ENCODE measurements around the gene LCN15. TPM values are rescaled to one million over a fixed set of nuclear protein-coding genes. Genes with fewer than 3 reads are reported as not detected.

LCN15 gene
- total and polyA plus RNA-seq, 2 of the 13 experiments (the other 11 are each of a cell fraction or from before 2014, with no cell fraction given) = 1.3 to 53.7 TPM

DNA sequence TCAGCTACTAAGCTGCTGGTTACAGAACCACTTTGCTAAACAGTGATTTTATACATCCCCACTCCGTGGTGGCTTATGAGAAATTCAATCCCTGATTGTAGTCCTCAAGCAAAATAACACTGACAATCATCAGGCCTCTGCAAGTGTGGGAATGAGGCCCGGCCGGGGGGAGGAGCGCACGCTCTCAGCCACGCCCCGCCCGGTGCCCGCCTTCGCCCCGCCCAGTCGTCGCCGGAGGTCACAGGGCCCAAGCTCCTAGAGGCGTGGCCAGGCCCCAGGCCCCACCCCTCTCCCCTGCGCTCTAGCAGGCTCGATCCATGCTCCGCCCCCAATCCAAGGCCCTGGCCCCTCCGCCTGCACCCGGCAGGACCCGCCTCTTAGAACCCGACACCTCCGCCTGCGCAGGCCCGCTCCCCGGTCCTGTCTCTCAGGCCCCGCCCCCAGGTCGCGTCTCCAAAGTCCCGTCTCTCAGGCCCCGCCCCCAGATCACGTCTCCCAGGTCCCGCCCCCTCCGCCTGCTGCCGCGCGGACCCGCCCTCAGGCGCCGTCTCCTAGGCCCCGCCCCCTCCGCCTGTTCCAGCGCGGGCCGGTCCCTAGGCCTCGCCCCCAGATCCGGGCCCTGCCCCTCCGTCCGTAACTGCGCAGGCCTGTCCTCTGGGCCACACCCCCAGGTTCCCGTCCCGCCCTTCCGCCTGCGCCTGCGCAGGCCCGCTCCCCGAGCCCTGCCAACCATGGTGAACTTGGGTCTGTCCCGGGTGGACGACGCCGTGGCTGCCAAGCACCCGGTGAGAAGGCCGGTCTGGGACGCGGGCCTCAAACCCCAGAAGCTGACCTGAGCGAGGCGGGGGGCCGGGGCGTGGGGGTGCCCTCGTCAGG lies 26.6 kb upstream of the LCN15 start, which contains the start of gene TMEM141 (continued):
- TF ChIP-seq STAT5B (CRISPR knock-in tag; IDR thresholded peaks at IDR 0.05) (0 out of 2 replicates have a peak, but pooled peaks have one; percentile 70), ZNF547 (CRISPR knock-in tag; IDR thresholded peaks at IDR 0.05) (peak; percentile 41), ZNF317 (CRISPR knock-in tag; IDR thresholded peaks at IDR 0.05) (no peak), ZNF549 (CRISPR knock-in tag; IDR thresholded peaks at IDR 0.05) (no peak), FOXK2 (IDR thresholded peaks at IDR 0.05) (no peak), RAD21 (CRISPR knock-in tag; IDR thresholded peaks at IDR 0.05) (no peak), ZNF660 (CRISPR knock-in tag; IDR thresholded peaks at IDR 0.05; ENCODE audit: borderline replicate concordance, low read depth) (no peak), ZNF790 (CRISPR knock-in tag; IDR thresholded peaks at IDR 0.05; ENCODE audit: borderline replicate concordance) (no peak), HDAC2 (CRISPR knock-in tag; IDR thresholded peaks at IDR 0.05) (0 out of 2 replicates have a peak, but pooled peaks have one; percentile 13), MED1 (CRISPR knock-in tag; IDR thresholded peaks at IDR 0.05) (peak; percentile 87), FOSL1 (CRISPR knock-in tag; IDR thresholded peaks at IDR 0.05; ENCODE audit: borderline replicate concordance) (no peak), RFX3 (CRISPR knock-in tag; IDR thresholded peaks at IDR 0.05) (no peak), MBD4 (IDR thresholded peaks at IDR 0.05; ENCODE audit: borderline replicate concordance, low read length) (no peak), MYNN (CRISPR knock-in tag; IDR thresholded peaks at IDR 0.05; ENCODE audit: low read depth) (0 out of 2 replicates have a peak, but pooled peaks have one; percentile 39)
- TF ChIP-seq, protein P1, sequence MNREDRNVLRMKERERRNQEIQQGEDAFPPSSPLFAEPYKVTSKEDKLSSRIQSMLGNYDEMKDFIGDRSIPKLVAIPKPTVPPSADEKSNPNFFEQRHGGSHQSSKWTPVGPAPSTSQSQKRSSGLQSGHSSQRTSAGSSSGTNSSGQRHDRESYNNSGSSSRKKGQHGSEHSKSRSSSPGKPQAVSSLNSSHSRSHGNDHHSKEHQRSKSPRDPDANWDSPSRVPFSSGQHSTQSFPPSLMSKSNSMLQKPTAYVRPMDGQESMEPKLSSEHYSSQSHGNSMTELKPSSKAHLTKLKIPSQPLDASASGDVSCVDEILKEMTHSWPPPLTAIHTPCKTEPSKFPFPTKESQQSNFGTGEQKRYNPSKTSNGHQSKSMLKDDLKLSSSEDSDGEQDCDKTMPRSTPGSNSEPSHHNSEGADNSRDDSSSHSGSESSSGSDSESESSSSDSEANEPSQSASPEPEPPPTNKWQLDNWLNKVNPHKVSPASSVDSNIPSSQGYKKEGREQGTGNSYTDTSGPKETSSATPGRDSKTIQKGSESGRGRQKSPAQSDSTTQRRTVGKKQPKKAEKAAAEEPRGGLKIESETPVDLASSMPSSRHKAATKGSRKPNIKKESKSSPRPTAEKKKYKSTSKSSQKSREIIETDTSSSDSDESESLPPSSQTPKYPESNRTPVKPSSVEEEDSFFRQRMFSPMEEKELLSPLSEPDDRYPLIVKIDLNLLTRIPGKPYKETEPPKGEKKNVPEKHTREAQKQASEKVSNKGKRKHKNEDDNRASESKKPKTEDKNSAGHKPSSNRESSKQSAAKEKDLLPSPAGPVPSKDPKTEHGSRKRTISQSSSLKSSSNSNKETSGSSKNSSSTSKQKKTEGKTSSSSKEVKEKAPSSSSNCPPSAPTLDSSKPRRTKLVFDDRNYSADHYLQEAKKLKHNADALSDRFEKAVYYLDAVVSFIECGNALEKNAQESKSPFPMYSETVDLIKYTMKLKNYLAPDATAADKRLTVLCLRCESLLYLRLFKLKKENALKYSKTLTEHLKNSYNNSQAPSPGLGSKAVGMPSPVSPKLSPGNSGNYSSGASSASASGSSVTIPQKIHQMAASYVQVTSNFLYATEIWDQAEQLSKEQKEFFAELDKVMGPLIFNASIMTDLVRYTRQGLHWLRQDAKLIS (CRISPR knock-in tag; IDR thresholded peaks at IDR 0.05) = peak; percentile 66; the same call in 1 of the 2 replicates
- TF ChIP-seq, protein P2, sequence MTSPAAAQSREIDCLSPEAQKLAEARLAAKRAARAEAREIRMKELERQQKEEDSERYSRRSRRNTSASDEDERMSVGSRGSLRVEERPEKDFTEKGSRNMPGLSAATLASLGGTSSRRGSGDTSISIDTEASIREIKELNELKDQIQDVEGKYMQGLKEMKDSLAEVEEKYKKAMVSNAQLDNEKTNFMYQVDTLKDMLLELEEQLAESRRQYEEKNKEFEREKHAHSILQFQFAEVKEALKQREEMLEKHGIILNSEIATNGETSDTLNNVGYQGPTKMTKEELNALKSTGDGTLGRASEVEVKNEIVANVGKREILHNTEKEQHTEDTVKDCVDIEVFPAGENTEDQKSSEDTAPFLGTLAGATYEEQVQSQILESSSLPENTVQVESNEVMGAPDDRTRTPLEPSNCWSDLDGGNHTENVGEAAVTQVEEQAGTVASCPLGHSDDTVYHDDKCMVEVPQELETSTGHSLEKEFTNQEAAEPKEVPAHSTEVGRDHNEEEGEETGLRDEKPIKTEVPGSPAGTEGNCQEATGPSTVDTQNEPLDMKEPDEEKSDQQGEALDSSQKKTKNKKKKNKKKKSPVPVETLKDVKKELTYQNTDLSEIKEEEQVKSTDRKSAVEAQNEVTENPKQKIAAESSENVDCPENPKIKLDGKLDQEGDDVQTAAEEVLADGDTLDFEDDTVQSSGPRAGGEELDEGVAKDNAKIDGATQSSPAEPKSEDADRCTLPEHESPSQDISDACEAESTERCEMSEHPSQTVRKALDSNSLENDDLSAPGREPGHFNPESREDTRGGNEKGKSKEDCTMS (CRISPR knock-in tag; conservative IDR thresholded peaks at IDR 0.05) = no peak
- TF ChIP-seq, protein P3, sequence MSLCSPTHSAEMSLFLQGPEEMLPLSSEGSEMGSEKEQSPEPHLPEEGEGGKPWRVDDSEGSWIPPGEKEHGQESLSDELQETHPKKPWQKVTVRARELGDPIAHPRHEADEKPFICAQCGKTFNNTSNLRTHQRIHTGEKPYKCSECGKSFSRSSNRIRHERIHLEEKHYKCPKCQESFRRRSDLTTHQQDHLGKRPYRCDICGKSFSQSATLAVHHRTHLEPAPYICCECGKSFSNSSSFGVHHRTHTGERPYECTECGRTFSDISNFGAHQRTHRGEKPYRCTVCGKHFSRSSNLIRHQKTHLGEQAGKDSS (CRISPR knock-in tag; IDR thresholded peaks at IDR 0.05; ENCODE audit: borderline replicate concordance, low read depth) = no peak; the same call in 1 of the 2 replicates
- TF ChIP-seq, protein P4, sequence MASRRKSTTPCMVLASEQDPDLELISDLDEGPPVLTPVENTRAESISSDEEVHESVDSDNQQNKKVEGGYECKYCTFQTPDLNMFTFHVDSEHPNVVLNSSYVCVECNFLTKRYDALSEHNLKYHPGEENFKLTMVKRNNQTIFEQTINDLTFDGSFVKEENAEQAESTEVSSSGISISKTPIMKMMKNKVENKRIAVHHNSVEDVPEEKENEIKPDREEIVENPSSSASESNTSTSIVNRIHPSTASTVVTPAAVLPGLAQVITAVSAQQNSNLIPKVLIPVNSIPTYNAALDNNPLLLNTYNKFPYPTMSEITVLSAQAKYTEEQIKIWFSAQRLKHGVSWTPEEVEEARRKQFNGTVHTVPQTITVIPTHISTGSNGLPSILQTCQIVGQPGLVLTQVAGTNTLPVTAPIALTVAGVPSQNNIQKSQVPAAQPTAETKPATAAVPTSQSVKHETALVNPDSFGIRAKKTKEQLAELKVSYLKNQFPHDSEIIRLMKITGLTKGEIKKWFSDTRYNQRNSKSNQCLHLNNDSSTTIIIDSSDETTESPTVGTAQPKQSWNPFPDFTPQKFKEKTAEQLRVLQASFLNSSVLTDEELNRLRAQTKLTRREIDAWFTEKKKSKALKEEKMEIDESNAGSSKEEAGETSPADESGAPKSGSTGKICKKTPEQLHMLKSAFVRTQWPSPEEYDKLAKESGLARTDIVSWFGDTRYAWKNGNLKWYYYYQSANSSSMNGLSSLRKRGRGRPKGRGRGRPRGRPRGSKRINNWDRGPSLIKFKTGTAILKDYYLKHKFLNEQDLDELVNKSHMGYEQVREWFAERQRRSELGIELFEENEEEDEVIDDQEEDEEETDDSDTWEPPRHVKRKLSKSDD (CRISPR knock-in tag; IDR thresholded peaks at IDR 0.05; ENCODE audit: low read depth) = no peak
